HepG2 (cell line): ENCODE data around the gene CRY1. TPM values are rescaled to one million over a fixed set of nuclear protein-coding genes. Genes with fewer than 3 reads are reported as not detected.
A peak's percentile ranks its signal among the peaks of the same experiment; 100 is the strongest.

Source experiments
- AKNA ChIP-seq: sonication (generic); formaldehyde crosslinking; IDR thresholded peaks from 2 replicates; pipeline ENCODE4 v1.4.0; 2020; ENCODE audit warnings: missing genetic modification reagents, borderline replicate concordance
- ATF1 ChIP-seq: IDR thresholded peaks from 2 replicates; pipeline ENCODE4 v1.6.1; 2016; ENCODE audit warnings: mild to moderate bottlenecking, control low read depth
- DNMT3B ChIP-seq: conservative IDR thresholded peaks from 2 replicates; pipeline ENCODE4 v1.6.1; 2016; ENCODE audit warnings: missing biosample characterization, control low read depth
- ELF3 ChIP-seq: IDR thresholded peaks from 2 replicates; pipeline ENCODE4 v1.6.1; 2016; ENCODE audit warnings: missing genetic modification reagents, missing compliant biosample characterization
- FOXK2 ChIP-seq: fragments of 450-650 bp; IDR thresholded peaks from 2 replicates; pipeline ENCODE4 v1.6.1; 2016
- JUND ChIP-seq: sonication (generic); formaldehyde crosslinking; IDR thresholded peaks from 2 replicates; pipeline ENCODE4 v1.8.0; 2022; ENCODE audit warnings: mild to moderate bottlenecking, missing genetic modification reagents
- KLF16 ChIP-seq, 2 experiments: sonication (generic) in 1 of 2; formaldehyde crosslinking in 1 of 2; IDR thresholded peaks; 2 replicates each; pipeline versions ENCODE4 v1.6.1 to v1.8.0; 2016 to 2023; ENCODE audit warnings: missing genetic modification reagents in 2 of 2, missing compliant biosample characterization in 1 of 2
- NONO ChIP-seq, 2 experiments: fragments of 450-650 bp in 1 of 2; sonication (generic) in 1 of 2; formaldehyde crosslinking in 1 of 2; IDR thresholded peaks in 1 of 2; conservative IDR thresholded peaks in 1 of 2; 2 replicates each; pipeline versions ENCODE4 v1.6.1 to v1.8.0; 2017 to 2022; ENCODE audit warnings: mild to moderate bottlenecking in 1 of 2, missing genetic modification reagents in 1 of 2, moderate library complexity in 1 of 2
- SMC3 ChIP-seq: IDR thresholded peaks from 2 replicates; pipeline ENCODE4 v1.6.1; 2011; ENCODE audit warnings: low read length, improper control_type of control experiment
- SPEN ChIP-seq: sonication (generic); formaldehyde crosslinking; IDR thresholded peaks from 2 replicates; pipeline ENCODE4 v1.5.1; 2020; ENCODE audit warnings: low read depth, mild to moderate bottlenecking, missing genetic modification reagents
- YY1 ChIP-seq: IDR thresholded peaks from 2 replicates; pipeline ENCODE4 v1.6.1; 2011; ENCODE audit warnings: low read length, low read depth, moderate library complexity, mild to moderate bottlenecking; ENCODE audit not compliant: insufficient read depth, insufficient replicate concordance
- ZBTB20 ChIP-seq: sonication (generic); formaldehyde crosslinking; IDR thresholded peaks from 2 replicates; pipeline ENCODE4 v1.8.1; 2023; ENCODE audit warnings: missing genetic modification reagents, low read depth, mild to moderate bottlenecking, borderline replicate concordance
- ZFP1 ChIP-seq: IDR thresholded peaks from 2 replicates; pipeline ENCODE4 v1.6.1; 2016
- ZNF430 ChIP-seq: sonication (generic); formaldehyde crosslinking; IDR thresholded peaks from 2 replicates; pipeline ENCODE4 v1.9.0; 2021; ENCODE audit warnings: mild to moderate bottlenecking, missing genetic modification reagents
- ZNF446 ChIP-seq: sonication (generic); formaldehyde crosslinking; IDR thresholded peaks from 2 replicates; pipeline ENCODE4 v1.5.0; 2020; ENCODE audit warnings: mild to moderate bottlenecking, missing genetic modification reagents
- ZNF577 ChIP-seq: sonication (generic); formaldehyde crosslinking; IDR thresholded peaks from 2 replicates; pipeline ENCODE4 v1.4.0; 2020; ENCODE audit warnings: mild to moderate bottlenecking, low read depth, missing genetic modification reagents, borderline replicate concordance
- ZNF709 ChIP-seq: sonication (generic); formaldehyde crosslinking; IDR thresholded peaks from 2 replicates; pipeline ENCODE4 v1.5.0; 2020; ENCODE audit warnings: mild to moderate bottlenecking, missing genetic modification reagents
- ZNF773 ChIP-seq: sonication (generic); formaldehyde crosslinking; IDR thresholded peaks from 2 replicates; pipeline ENCODE4 v1.4.0; 2020; ENCODE audit warnings: missing genetic modification reagents, borderline replicate concordance
- polyA plus RNA-seq, 8 experiments: library from polyadenylated mRNA; depleted of rRNA in 3 of 8; stranded (reverse) in 7 of 8; unstranded in 1 of 8; fragments of >200 nt; fragmentation: Illumina TruSeq in 4 of 8; extraction: Trizol in 4 of 8; gene quantifications; 2 replicates each; pipeline versions ENCODE4 v1.2.1 to v1.2.3, GENCODE V29; 2011 to 2016; ENCODE audit warnings: low read depth in 4 of 8, missing spikeins in 1 of 8, mixed read lengths in 1 of 8; ENCODE audit not compliant: insufficient read depth in 1 of 8
- total RNA-seq, 5 experiments: library from RNA; depleted of rRNA; stranded (reverse); fragments of >200 nt; fragmentation: Illumina TruSeq; extraction: Trizol; gene quantifications; 2 replicates each; pipeline ENCODE4 v1.2.3, GENCODE V29; 2016; ENCODE audit warnings: low read depth in 1 of 5
- TF ChIP-seq, protein P1 (sequence below): sonication (generic); formaldehyde crosslinking; IDR thresholded peaks from 2 replicates; pipeline ENCODE4 v1.5.0; 2020; ENCODE audit warnings: mild to moderate bottlenecking, missing genetic modification reagents
- TF ChIP-seq, protein P2 (sequence below): sonication (generic); formaldehyde crosslinking; IDR thresholded peaks from 2 replicates; pipeline ENCODE4 v1.4.0; 2020; ENCODE audit warnings: missing genetic modification reagents
- TF ChIP-seq, protein P3 (sequence below): sonication (generic); formaldehyde crosslinking; IDR thresholded peaks from 2 replicates; pipeline ENCODE4 v1.4.0; 2020; ENCODE audit warnings: mild to moderate bottlenecking, missing genetic modification reagents

Gene CRY1
- total and polyA plus RNA-seq, 2 of the 13 experiments (the other 11 are each of a cell fraction or from before 2014, with no cell fraction given) = 11.4 to 13.9 TPM

GRCh38 chr12:106986625-106987389, 106.5 kb downstream of the CRY1 start, which contains the start of gene MTERF2 (continued):
- TF ChIP-seq YY1 (peak; percentile 34), ATF1 (CRISPR knock-in tag) (no peak), SPEN (peak; percentile 73; the same call in 1 of the 2 replicates), ZNF577 (CRISPR knock-in tag) (no peak), JUND (CRISPR knock-in tag) (no peak), ELF3 (CRISPR knock-in tag) (peak; percentile 54), ZNF709 (CRISPR knock-in tag) (peak; percentile 77; the same call in 1 of the 2 replicates), ZNF773 (no peak), FOXK2 (no peak), NONO (IDR thresholded peaks at IDR 0.05) (no peak), NONO (CRISPR knock-in tag; conservative IDR thresholded peaks at IDR 0.05) (0 out of 2 replicates have a peak, but pooled peaks have one; percentile 42), SMC3 (no peak), AKNA (CRISPR knock-in tag) (0 out of 2 replicates have a peak, but pooled peaks have one; percentile 38), KLF16 (CRISPR knock-in tag; IDR thresholded peaks at IDR 0.05) (peak in 1 of 2 experiments; percentile 54; a peak in 1 of 4 replicates), ZFP1 (no peak), DNMT3B (CRISPR knock-in tag) (no peak), ZBTB20 (no peak), ZNF446 (CRISPR knock-in tag) (no peak), ZNF430 (CRISPR knock-in tag) (peak; percentile 82; the same call in 1 of the 2 replicates)
- TF ChIP-seq, protein P1, sequence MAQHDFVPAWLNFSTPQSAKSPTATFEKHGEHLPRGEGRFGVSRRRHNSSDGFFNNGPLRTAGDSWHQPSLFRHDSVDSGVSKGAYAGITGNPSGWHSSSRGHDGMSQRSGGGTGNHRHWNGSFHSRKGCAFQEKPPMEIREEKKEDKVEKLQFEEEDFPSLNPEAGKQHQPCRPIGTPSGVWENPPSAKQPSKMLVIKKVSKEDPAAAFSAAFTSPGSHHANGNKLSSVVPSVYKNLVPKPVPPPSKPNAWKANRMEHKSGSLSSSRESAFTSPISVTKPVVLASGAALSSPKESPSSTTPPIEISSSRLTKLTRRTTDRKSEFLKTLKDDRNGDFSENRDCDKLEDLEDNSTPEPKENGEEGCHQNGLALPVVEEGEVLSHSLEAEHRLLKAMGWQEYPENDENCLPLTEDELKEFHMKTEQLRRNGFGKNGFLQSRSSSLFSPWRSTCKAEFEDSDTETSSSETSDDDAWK (CRISPR knock-in tag) = no peak
- TF ChIP-seq, protein P2, sequence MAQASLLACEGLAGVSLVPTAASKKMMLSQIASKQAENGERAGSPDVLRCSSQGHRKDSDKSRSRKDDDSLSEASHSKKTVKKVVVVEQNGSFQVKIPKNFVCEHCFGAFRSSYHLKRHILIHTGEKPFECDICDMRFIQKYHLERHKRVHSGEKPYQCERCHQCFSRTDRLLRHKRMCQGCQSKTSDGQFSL = no peak; the same call in 1 of the 2 replicates
- TF ChIP-seq, protein P3, sequence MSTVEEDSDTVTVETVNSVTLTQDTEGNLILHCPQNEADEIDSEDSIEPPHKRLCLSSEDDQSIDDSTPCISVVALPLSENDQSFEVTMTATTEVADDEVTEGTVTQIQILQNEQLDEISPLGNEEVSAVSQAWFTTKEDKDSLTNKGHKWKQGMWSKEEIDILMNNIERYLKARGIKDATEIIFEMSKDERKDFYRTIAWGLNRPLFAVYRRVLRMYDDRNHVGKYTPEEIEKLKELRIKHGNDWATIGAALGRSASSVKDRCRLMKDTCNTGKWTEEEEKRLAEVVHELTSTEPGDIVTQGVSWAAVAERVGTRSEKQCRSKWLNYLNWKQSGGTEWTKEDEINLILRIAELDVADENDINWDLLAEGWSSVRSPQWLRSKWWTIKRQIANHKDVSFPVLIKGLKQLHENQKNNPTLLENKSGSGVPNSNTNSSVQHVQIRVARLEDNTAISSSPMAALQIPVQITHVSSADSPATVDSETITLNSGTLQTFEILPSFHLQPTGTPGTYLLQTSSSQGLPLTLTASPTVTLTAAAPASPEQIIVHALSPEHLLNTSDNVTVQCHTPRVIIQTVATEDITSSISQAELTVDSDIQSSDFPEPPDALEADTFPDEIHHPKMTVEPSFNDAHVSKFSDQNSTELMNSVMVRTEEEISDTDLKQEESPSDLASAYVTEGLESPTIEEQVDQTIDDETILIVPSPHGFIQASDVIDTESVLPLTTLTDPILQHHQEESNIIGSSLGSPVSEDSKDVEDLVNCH (CRISPR knock-in tag) = no peak
